GM12892 (cell line): Measurements from ENCODE around the gene SFMBT1.
"Not testable (repeated sequence)": the region's sequence is repeated elsewhere in the genome, so short reads cannot be mapped to it uniquely, and the experiment has no call there.

Experiments used
- DNase-seq: peaks from one replicate; pipeline ENCODE4 v3.0.0; 2011; ENCODE audit not compliant: insufficient read length
- FAIRE-seq: peaks from 2 replicates; lab custom pipeline; 2011; peaks lifted over from hg19 to GRCh38; lab: Jason Lieb, UNC
- POLR2A ChIP-seq: IDR thresholded peaks from 2 replicates; pipeline ENCODE4 v1.6.1; 2011; ENCODE audit warnings: low read depth, low read length, control low read depth
- POLR2AphosphoS5 ChIP-seq: IDR thresholded peaks from 2 replicates; pipeline ENCODE4 v1.6.1; 2011; ENCODE audit warnings: low read depth, low read length, control low read depth
- TAF1 ChIP-seq: IDR thresholded peaks from 2 replicates; pipeline ENCODE4 v1.6.1; 2011; ENCODE audit warnings: low read depth, mild to moderate bottlenecking, control low read depth, low read length, borderline replicate concordance

Gene SFMBT1

DNA sequence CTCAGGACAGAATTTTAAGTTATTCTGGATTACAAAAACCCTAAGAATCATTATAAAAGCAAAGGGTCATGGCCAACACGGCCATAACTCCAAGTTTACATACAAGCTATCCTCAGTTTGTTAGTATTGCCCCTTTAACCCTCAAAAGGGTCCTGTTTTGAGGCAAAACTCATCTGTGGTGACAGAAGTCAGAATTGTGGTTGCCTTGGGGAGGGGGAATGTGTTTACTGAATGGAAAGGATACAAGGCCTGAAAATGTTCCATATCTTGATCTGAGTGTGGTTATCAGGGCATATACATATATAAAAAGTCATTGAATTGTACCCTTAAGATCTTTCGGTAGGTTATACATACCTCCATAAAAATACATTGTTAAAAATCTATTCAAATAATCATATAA, 2.1 kb downstream of the SFMBT1 start:
- FAIRE-seq, result peak; percentile 21
- DNase-seq, result no peak
- TF ChIP-seq POLR2AphosphoS5, result no peak

DNA sequence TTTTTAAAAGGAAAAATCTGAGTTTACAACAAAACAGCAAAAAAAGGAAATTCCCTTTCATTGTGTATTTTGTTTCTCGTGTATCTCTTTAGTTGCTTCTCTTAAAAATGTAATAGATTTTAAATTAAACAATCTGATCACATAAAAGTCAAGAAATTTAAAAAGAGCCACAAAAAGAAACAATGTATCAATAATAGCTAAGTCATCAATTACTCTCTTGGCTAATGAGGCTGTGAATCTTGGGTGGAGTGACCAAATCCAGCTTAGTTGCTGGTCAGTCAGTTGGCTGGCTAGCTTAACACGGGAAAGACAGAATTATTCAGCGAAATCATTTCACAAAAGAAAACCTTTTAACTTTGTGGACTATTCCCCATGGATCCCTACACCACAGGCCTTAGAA, 3.2 kb downstream of the SFMBT1 start:
- TF ChIP-seq POLR2A, result no peak
- no peak for TF ChIP-seq POLR2AphosphoS5
- TF ChIP-seq TAF1, result no peak
- peak; percentile 84 for FAIRE-seq
- no peak for DNase-seq

DNA sequence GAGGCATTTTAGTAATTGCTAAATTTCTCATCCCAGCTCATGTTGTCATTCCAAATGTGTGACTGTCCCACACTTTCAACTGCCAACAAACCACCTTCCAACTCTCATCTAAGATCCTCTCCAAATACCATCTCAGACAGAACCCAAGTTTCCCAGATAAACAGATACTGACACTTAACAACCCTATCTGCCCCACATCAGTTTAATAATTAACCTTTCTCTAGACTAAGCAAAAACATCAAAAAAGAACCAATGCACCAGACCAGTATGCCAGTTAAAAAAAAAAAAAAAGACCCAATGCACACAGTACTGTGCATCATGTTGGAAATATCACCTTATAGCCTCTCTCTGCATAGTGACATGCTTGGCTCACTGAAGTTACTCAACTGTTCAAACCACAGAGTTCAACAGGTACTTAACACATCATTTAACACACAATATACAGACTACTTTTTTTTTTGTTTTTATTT, 5.5 kb downstream of the SFMBT1 start:
- FAIRE-seq (no peak), DNase-seq (no peak)
- TF ChIP-seq POLR2A (no peak), POLR2AphosphoS5 (no peak), TAF1 (no peak)

DNA sequence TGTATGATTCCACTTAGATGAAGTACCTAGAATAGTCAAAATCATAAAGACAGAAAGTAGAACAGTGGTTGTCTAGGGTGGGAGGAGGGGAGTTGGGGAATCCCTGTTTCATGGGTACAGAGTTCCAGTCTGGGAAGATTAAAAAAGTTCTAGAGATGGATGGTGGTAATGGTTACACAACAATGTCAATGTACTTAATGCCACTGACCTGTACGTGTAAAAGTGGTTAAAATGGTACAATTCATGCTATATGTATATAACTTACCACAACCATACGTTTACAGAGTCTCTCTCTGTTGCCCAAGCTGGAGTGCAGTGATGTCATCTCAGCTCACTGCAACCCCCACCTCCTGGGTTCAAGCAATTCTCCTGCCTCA, 6.5 kb downstream of the SFMBT1 start:
- no peak for TF ChIP-seq POLR2A
- no peak for TF ChIP-seq TAF1
- TF ChIP-seq POLR2AphosphoS5, result no peak
- FAIRE-seq, result no peak
- no peak for DNase-seq

DNA sequence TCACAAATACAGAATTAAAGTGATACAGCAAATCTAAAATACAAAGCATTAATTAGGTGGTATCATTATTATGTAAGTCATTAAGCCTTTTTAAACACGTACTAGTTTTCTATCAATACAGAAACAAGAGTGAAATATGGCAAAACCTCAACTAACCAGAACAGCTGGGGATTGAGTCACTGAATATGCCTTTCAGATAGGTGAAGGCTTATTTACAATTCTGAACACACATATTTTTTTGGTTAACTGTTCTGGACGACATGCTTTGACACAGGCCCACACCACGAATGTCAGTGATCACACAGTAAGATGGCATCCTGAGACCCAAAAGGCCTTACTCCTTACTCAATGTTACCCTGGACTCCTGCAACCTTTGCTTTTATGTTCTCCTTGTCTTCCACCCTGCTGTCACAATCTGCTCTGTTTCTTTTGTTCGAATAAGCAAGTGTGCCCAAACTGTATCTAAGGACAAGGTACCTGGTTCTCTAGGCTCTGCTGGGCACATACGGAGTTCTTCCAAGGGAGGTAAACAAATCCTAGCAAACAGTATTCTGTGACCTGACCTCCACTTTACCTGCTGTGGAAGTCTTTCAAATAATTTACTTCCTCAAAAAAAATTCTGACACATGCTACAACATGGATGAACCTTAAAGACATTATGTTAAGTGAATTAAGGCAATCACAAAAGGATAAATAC, 7.0 kb downstream of the SFMBT1 start:
- DNase-seq (no peak), FAIRE-seq (no peak)
- TF ChIP-seq POLR2A, result no peak
- TF ChIP-seq POLR2AphosphoS5, result no peak
- TF ChIP-seq TAF1, result no peak

DNA sequence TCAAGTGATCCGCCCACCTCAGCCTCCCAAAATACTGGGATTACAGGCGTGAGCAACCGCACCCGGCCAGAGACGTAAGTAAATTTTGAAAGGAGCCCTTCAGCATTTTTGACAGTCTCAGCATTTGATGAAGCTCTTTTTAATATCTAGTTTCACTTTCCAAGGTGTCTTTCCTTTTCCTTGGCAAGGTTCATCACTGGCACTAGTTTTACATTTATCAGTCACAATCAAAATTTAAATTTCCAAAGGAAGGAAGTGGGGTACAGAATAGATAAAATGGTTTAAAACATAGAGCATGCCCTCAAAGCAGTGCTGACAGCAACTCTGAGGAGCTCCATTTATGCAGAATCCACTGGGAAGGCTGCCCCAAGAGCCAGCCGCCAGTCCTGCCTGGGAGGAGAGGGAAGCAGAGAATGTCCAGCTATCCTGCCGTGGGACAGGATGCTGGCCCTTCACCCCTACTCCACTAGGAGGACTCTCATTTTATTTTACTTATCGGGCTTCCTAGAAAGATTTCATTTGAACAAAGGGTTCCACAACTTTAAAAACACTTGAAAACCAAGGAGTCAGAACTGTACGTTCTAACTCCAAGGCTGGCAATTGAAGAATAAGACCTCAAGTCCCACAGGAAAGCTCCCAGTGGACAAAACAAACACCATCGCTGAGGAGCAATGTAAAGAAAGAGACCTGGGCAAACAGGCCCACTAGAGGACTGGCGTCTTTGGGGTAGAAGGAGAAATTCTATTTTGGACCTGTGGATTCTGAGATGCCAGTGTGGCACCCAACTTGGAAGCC, 9.9 kb downstream of the SFMBT1 start:
- no peak for DNase-seq
- no peak for FAIRE-seq
- TF ChIP-seq POLR2AphosphoS5 (no peak), TAF1 (no peak)

DNA sequence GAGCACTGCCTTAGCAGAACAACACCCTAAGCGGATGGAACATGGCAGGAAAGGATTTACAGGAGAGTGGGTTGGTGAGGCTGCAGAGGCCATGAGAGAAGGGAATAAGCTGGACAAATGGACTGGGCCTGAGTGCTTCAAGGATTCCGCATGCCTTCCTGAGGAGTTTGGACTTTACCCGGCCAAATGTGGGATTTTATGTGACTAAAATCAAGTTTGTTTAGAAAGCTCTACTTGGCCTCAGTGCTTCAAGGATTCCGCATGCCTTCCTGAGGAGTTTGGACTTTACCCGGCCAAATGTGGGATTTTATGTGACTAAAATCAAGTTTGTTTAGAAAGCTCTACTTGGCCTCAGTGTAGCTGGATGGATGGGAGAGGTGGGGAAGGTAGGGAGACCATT, 10.9 kb downstream of the SFMBT1 start:
- not testable (repeated sequence) for DNase-seq, FAIRE-seq

DNA sequence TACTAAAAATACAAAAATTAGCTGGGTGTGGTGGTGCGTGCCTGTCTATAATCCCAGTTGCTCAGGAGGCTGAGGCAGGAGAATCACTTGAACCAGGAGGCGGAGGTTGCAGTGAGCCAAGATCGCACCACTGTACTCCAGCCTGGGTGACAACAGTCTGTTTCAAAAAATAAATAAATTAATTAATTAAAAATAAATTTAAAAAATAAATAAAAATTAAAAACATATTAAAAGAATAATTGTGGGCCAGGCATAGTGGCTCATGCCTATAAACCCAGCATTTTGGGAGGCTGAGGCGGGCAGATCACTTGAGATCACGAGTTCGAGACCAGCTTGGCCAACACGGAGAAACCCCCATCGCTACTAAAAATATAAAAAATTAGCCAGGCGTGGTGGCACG, 11.5 kb downstream of the SFMBT1 start:
- not testable (repeated sequence) for FAIRE-seq

DNA sequence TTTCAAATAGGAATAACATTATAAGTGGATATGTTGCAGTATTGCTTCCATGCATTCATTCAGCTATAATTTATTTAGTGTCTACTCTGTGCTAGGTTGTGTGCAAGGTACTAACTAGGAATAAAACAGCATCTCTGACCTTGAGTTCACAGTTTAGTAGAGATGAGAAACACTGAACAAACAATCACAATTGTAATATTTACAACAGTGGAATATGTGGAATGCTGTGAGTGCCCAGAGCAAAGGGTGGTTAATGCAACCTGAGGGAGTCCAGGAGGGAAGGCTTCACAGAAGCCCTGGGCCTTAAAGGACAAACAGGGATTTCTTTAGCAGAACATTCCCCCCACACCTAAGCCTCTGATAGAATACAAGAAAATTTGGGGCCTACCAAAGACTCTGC, 13.3 kb downstream of the SFMBT1 start:
- FAIRE-seq, result no peak
- DNase-seq, result no peak
- TF ChIP-seq POLR2AphosphoS5, result no peak

More for the DNA sequence above, 11.5 kb downstream of the SFMBT1 start:
- not testable (repeated sequence) for DNase-seq

DNA sequence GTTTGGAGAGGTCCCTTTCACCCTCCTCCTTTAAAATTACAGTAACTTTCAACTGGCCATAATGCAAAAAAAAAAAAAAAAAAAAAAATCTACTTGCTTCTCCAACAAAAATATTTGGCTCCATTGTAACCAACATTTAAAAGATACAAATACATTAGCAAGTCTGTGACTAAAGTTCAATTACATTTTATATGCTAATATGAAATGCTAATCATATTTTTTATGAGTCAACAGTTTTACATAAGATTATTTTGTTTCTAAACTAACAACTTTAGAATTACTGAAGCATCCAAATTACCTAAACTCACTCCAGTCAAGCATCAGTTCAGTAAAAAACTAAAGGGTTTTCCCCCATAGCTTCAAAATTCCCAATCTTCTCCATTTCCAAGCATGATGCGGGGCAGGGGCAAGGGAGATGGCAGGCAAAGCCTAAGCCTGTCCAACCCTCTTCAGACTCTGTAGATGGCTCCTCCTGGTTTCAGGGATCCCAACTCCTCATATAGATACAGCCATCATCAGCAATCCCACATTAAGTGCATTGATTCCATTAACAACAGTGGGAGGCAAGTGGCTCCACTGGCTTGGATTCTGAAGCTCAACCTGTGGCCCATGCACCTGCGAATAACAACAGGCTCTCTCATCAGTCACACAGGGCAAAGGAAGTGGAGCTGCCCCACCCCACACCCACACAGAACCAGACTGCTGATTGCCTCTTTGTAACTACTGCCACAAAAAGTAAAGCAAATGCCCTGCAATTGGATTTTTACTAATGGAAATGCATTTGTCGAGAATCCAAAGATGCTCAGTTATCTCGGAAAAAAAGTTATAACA, 15.0 kb downstream of the SFMBT1 start:
- FAIRE-seq, result no peak
- TF ChIP-seq POLR2AphosphoS5, result no peak
- TF ChIP-seq POLR2A, result no peak
- no peak for TF ChIP-seq TAF1
- DNase-seq, result no peak

DNA sequence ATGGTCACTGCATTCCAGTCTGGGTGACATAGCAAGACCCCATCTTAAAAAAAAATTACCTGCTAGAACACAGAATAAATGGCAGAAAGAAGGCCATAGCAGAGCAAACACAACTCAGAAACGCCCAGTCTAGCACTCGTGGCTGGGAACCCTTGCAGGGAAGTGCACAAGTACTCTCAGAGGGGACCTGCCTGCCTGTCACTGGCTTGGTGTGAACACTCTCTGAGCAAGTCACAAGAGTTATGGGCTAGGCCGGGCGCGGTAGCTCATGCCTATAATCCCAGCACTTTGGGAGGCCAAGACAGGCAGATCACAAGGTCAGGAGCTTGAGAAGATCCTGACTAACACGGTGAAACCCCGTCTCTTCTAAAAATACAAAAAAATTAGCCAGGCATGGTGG, 17.2 kb downstream of the SFMBT1 start:
- no peak for DNase-seq
- no peak for FAIRE-seq
- TF ChIP-seq TAF1, result no peak

DNA sequence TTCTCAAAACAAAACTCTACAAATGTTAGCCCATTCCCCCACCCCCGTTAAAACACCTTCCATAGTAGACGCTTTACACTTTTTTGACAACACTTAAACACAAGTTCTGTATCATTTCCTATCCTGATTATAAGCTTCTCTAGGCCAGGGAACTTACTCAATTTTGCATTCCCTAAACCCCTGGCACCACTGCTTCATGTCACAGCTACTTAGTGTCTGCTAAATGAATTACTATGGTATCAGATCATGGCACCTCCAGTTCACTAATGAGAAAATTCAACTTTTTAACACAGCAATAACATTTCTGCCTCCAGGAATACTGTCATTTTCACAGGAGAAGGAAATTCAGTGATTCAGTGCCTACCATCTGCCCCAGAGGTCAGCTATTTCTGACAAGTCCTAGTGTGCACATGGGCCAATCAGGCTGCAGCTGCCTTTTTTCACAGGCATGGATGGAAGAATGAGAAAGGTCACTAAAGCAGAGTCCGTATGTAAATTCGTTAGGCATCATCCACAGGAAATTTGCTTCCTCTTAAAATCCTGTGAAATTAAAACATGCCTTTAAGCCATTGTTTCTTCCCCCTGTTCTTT, 18.5 kb downstream of the SFMBT1 start:
- FAIRE-seq, result no peak
- TF ChIP-seq TAF1, result no peak
- TF ChIP-seq POLR2A, result no peak
- no peak for TF ChIP-seq POLR2AphosphoS5
- no peak for DNase-seq
